Measurements from ENCODE around the gene LMTK3.
A peak's percentile ranks its signal among the peaks of the same experiment; 100 is the strongest.

Gene LMTK3

DNA sequence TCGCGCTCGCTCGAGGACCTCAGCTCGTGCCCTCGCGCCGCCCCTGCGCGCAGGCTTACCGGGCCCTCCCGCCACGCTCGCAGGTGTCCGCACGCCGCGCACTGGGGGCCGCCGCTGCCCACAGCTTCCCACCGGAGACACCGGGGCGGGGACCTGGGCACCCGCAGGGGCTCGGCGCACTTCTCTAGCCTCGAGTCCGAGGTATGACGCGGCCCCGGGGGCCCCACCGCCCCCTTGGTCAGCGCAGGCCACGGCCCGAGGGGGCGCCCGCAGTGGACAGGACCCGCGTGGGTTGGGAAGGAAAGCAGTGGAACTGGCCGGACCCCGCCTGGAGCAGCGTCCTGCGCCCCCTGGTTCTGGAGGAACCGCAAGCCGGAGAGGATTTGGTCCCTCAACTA lies 67.9 kb downstream of the LMTK3 start:
- peak overlapping the region; percentile 80 for H3K27ac ChIP-seq
- no peak for TF ChIP-seq ZFX (IDR thresholded peaks at IDR 0.05)
- TF ChIP-seq, protein P1, sequence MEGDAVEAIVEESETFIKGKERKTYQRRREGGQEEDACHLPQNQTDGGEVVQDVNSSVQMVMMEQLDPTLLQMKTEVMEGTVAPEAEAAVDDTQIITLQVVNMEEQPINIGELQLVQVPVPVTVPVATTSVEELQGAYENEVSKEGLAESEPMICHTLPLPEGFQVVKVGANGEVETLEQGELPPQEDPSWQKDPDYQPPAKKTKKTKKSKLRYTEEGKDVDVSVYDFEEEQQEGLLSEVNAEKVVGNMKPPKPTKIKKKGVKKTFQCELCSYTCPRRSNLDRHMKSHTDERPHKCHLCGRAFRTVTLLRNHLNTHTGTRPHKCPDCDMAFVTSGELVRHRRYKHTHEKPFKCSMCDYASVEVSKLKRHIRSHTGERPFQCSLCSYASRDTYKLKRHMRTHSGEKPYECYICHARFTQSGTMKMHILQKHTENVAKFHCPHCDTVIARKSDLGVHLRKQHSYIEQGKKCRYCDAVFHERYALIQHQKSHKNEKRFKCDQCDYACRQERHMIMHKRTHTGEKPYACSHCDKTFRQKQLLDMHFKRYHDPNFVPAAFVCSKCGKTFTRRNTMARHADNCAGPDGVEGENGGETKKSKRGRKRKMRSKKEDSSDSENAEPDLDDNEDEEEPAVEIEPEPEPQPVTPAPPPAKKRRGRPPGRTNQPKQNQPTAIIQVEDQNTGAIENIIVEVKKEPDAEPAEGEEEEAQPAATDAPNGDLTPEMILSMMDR (conservative IDR thresholded peaks at IDR 0.05) = no peak

DNA sequence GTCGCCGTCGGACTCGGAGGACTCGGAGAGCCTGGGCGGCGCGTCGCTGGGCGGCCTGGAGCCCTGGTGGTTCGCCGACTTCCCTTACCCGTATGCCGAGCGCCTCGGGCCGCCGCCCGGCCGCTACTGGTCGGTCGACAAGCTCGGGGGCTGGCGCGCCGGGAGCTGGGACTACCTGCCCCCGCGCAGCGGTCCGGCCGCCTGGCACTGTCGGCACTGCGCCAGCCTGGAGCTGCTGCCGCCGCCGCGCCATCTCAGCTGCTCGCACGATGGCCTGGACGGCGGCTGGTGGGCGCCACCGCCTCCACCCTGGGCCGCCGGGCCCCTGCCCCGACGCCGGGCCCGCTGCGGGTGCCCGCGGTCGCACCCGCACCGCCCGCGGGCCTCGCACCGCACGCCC lies 68.4 kb downstream of the LMTK3 start:
- H3K27ac ChIP-seq = peak overlapping the region; percentile 80; the same call in 1 of the 2 replicates
- TF ChIP-seq ZFX (IDR thresholded peaks at IDR 0.05) = no peak
- TF ChIP-seq, protein P1 (conservative IDR thresholded peaks at IDR 0.05) = no peak

DNA sequence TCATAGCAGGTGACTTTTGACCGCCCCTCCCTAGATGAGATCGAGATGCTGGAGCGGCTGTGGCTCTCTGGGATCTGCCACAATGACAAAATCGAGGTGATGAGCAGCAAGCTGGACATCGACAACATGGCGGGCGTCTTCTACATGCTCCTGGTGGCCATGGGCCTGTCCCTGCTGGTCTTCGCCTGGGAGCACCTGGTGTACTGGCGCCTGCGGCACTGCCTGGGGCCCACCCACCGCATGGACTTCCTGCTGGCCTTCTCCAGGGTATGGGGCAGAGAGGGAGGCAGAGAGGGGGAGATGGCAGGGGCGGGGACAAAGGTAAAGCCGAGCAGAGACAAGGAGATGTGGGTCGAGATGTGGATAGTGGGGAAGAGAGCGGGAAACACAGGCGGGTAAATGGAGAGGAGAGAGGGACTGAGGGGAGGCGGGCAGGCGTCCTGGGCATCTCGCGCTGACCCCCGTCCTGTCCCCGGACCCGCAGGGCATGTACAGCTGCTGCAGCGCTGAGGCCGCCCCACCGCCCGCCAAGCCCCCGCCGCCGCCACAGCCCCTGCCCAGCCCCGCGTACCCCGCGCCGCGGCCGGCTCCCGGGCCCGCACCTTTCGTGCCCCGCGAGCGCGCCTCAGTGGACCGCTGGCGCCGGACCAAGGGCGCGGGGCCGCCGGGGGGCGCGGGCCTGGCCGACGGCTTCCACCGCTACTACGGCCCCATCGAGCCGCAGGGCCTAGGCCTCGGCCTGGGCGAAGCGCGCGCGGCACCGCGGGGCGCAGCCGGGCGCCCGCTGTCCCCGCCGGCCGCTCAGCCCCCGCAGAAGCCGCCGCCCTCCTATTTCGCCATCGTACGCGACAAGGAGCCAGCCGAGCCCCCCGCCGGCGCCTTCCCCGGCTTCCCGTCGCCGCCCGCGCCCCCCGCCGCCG lies 69.3 kb downstream of the LMTK3 start:
- TF ChIP-seq, protein P1 (conservative IDR thresholded peaks at IDR 0.05) = no peak
- TF ChIP-seq ZFX (IDR thresholded peaks at IDR 0.05) = no peak
- H3K27ac ChIP-seq = no peak overlapping the region

DNA sequence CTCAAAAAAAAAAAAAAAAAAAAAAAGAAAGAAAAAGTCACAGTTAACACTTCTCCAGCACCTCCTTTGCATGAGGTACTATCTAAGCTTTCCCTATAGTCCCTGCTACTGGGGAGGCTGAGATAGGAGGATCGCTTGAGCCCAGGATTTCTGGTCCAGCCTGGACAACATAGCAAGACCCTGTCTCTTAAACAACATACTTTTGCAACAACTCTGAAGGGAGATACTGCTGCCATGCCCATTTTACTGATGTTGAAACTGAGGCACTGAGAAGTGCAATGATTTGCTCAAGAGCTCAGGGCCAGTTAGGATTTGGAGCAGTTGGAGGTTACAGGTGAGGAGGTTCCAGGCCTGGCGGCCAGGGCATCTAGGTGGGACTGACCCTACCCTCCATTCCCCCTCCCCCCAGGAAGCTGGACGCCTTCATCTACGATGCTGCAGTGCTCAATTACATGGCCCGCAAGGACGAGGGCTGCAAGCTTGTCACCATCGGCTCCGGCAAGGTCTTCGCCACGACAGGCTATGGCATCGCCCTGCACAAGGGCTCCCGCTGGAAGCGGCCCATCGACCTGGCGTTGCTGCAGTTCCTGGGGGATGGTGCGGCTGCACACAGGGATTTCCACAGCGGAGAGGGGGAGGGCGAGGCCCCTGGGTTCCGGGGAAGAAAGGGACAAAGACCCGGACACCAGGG lies 70.1 kb downstream of the LMTK3 start:
- no peak overlapping the region for H3K27ac ChIP-seq
- TF ChIP-seq, protein P1 (conservative IDR thresholded peaks at IDR 0.05) = no peak
- no peak for TF ChIP-seq ZFX (IDR thresholded peaks at IDR 0.05)

DNA sequence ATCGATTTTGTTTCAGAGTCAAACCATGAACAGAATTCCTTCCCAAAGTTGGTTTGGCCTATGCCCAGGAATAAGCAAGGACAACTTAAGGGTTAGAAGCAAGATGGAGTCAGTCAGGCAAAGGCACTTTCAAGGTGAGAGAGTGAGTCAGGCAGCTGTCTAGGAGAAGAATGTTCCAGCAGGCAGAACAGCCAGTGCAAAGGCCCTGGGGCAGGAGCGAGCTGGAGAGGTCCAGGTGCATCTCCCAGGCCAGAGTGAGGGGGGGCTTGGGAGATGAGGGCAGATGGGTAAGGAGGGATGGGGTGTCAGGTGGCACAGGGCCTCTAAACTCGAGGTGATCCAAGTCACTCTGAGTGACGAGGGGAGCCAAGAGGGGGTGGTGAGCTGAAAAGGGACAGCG lies 75.0 kb downstream of the LMTK3 start:
- no peak for TF ChIP-seq ZFX (IDR thresholded peaks at IDR 0.05)
- TF ChIP-seq, protein P1 (conservative IDR thresholded peaks at IDR 0.05) = no peak
- H3K27ac ChIP-seq = no peak overlapping the region

All from C4-2B (cell line).